A549 (cell line): ENCODE measurements around the gene KIF13A. TPM values are rescaled to one million over a fixed set of nuclear protein-coding genes. Genes with fewer than 3 reads are reported as not detected.

Experiments
- ATAC-seq, 2 experiments: fragments of 200-7000 bp in 1 of 2; fragments of >200 bp in 1 of 2; cut with Nextera tagmentation in 1 of 2; cut with Tn5 transposase in 1 of 2; 3 replicates each; pipeline versions ENCODE4 v1.8.0 to v1.9.1; 2018 to 2020; ENCODE audit warnings: mild to moderate bottlenecking in 1 of 2, moderate library complexity in 1 of 2
- CTCF ChIA-PET: fragments of 300-600 bp; sonication (Branson Sonifier 250); formaldehyde crosslinking; extraction: SDS; loops from one replicate; lab custom pipeline; 2021; ENCODE audit warnings: antibody characterized with exemption, inconsistent platforms; lab: Yijun Ruan, JAX
- POLR2A ChIA-PET: fragments of 350-600 bp; formaldehyde crosslinking; extraction: SDS; loops from one replicate; lab custom pipeline; 2021; ENCODE audit warnings: antibody characterized with exemption, inconsistent platforms; lab: Yijun Ruan, JAX
- DNase-seq, 2 experiments: peaks; one replicate each; pipeline versions ENCODE4 v3.0.0 to v3.0.0-alpha.2; 2011 to 2016; ENCODE audit warnings: low read depth in 1 of 2, low spot score in 1 of 2
- FAIRE-seq: peaks from 2 replicates; lab custom pipeline; 2011; peaks lifted over from hg19 to GRCh38; lab: Jason Lieb, UNC
- H3K27ac ChIP-seq, 2 experiments: fragments of >200 bp; sonication (Bioruptor Twin); formaldehyde crosslinking; 3 replicates each; pipeline ENCODE4 v1.5.1; 2016 to 2017
- H3K4me1 ChIP-seq: fragments of >200 bp; sonication (Bioruptor Twin); formaldehyde crosslinking; 3 replicates; pipeline ENCODE4 v1.6.1; 2016
- H3K4me2 ChIP-seq: fragments of >200 bp; sonication (Bioruptor Twin); formaldehyde crosslinking; 3 replicates; pipeline ENCODE4 v1.6.1; 2016
- H3K4me3 ChIP-seq: fragments of >200 bp; sonication (Bioruptor Twin); formaldehyde crosslinking; 3 replicates; pipeline ENCODE4 v1.5.1; 2016
- H3K9me3 ChIP-seq: fragments of >200 bp; sonication (Bioruptor Twin); formaldehyde crosslinking; 3 replicates; pipeline ENCODE4 v1.6.1; 2016
- BCL3 ChIP-seq: fragments of >200 bp; sonication (Bioruptor Twin); formaldehyde crosslinking; IDR thresholded peaks from 3 replicates; pipeline ENCODE4 v1.6.1; 2016
- CHD2 ChIP-seq: fragments of 150-350 bp; IDR thresholded peaks from 2 replicates; pipeline ENCODE4 v1.6.1; 2014; ENCODE audit warnings: low read length; ENCODE audit not compliant: partially characterized antibody
- CHD4 ChIP-seq: fragments of 200-600 bp; sonication (generic); IDR thresholded peaks from 2 replicates; pipeline ENCODE4 v1.6.1; 2016; ENCODE audit warnings: antibody characterized with exemption, mild to moderate bottlenecking, borderline replicate concordance
- EHF ChIP-seq: fragments of 250-450 bp; sonication (Bioruptor Pico); IDR thresholded peaks from 2 replicates; pipeline ENCODE4 v1.5.0; 2020; ENCODE audit warnings: mild to moderate bottlenecking
- EHMT2 ChIP-seq: fragments of 200-600 bp; sonication (generic); IDR thresholded peaks from 2 replicates; pipeline ENCODE4 v1.6.1; 2016; ENCODE audit warnings: antibody characterized with exemption, low read depth, mild to moderate bottlenecking, moderate library complexity
- ELK1 ChIP-seq: fragments of 150-350 bp; IDR thresholded peaks from 2 replicates; pipeline ENCODE4 v1.6.1; 2014; ENCODE audit warnings: low read depth, mild to moderate bottlenecking, low read length
- ESRRA ChIP-seq: fragments of 150-350 bp; IDR thresholded peaks from 2 replicates; pipeline ENCODE4 v1.6.1; 2014; ENCODE audit warnings: mild to moderate bottlenecking, low read length, borderline replicate concordance
- FOSB ChIP-seq: fragments of 250-450 bp; sonication (Bioruptor Pico); IDR thresholded peaks from 2 replicates; pipeline ENCODE4 v1.5.0; 2020; ENCODE audit warnings: mild to moderate bottlenecking, moderate library complexity
- HEYL ChIP-seq: fragments of 250-450 bp; sonication (Bioruptor Pico); IDR thresholded peaks from 2 replicates; pipeline ENCODE4 v1.8.0; 2021; ENCODE audit warnings: mild to moderate bottlenecking, moderate library complexity
- HOXB13 ChIP-seq: fragments of 250-450 bp; sonication (Bioruptor Pico); IDR thresholded peaks from 2 replicates; pipeline ENCODE4 v1.5.0; 2020; ENCODE audit warnings: low read depth, mild to moderate bottlenecking, moderate library complexity
- HOXB5 ChIP-seq: fragments of 250-450 bp; sonication (Bioruptor Pico); IDR thresholded peaks from 2 replicates; pipeline ENCODE4 v1.5.0; 2020; ENCODE audit warnings: mild to moderate bottlenecking, moderate library complexity
- MYC ChIP-seq: IDR thresholded peaks from 2 replicates; pipeline ENCODE4 v1.6.1; 2012; ENCODE audit warnings: mild to moderate bottlenecking, inconsistent platforms, low read length, improper control_type of control experiment, borderline replicate concordance
- NFE2L2 ChIP-seq: fragments of 150-350 bp; conservative IDR thresholded peaks from 2 replicates; pipeline ENCODE4 v1.6.1; 2014; ENCODE audit warnings: low read length
- NR3C1 ChIP-seq: fragments of >200 bp; sonication (Bioruptor Twin); formaldehyde crosslinking; IDR thresholded peaks from 3 replicates; pipeline ENCODE4 v1.6.1; 2017
- PBX3 ChIP-seq: IDR thresholded peaks from 2 replicates; pipeline ENCODE4 v1.6.1; 2012
- PHF8 ChIP-seq: fragments of 200-600 bp; sonication (generic); IDR thresholded peaks from 2 replicates; pipeline ENCODE4 v1.6.1; 2016; ENCODE audit warnings: low read depth, mild to moderate bottlenecking, antibody characterized with exemption, moderate library complexity, borderline replicate concordance
- RAD21 ChIP-seq, 2 experiments: fragments of >200 bp in 1 of 2; sonication (Bioruptor Twin) in 1 of 2; formaldehyde crosslinking in 1 of 2; IDR thresholded peaks in 1 of 2; conservative IDR thresholded peaks in 1 of 2; 2 replicates in 1 of 2; 3 replicates in 1 of 2; pipeline ENCODE4 v1.6.1; 2012 to 2018; ENCODE audit warnings: inconsistent platforms in 1 of 2
- RARB ChIP-seq: fragments of 250-450 bp; sonication (Bioruptor Pico); IDR thresholded peaks from 2 replicates; pipeline ENCODE4 v1.8.0; 2021; ENCODE audit warnings: mild to moderate bottlenecking, moderate library complexity
- SMC3 ChIP-seq: fragments of >200 bp; sonication (Bioruptor Twin); formaldehyde crosslinking; IDR thresholded peaks from 3 replicates; pipeline ENCODE4 v1.6.1; 2018; ENCODE audit warnings: inconsistent platforms
- SREBF2 ChIP-seq: fragments of 450-650 bp; IDR thresholded peaks from 2 replicates; pipeline ENCODE4 v1.6.1; 2014; ENCODE audit warnings: mild to moderate bottlenecking, moderate library complexity
- TFCP2L1 ChIP-seq: fragments of 250-450 bp; sonication (Bioruptor Pico); IDR thresholded peaks from 2 replicates; pipeline ENCODE4 v1.5.0; 2021; ENCODE audit warnings: mild to moderate bottlenecking
- TP53 ChIP-seq: fragments of 250-450 bp; sonication (Bioruptor Pico); IDR thresholded peaks from 2 replicates; pipeline ENCODE4 v1.5.0; 2021; ENCODE audit warnings: mild to moderate bottlenecking, moderate library complexity
- USF2 ChIP-seq: fragments of 450-650 bp; IDR thresholded peaks from 2 replicates; pipeline ENCODE4 v1.6.1; 2014; ENCODE audit warnings: antibody characterized with exemption
- ZNF302 ChIP-seq: fragments of 250-450 bp; sonication (Bioruptor Pico); IDR thresholded peaks from 2 replicates; pipeline ENCODE4 v1.9.0; 2021; ENCODE audit warnings: inconsistent platforms, mild to moderate bottlenecking, moderate library complexity
- ZSCAN20 ChIP-seq: fragments of 250-450 bp; sonication (Bioruptor Pico); IDR thresholded peaks from 2 replicates; pipeline ENCODE4 v1.8.0; 2022; ENCODE audit warnings: mild to moderate bottlenecking, moderate library complexity
- WGBS: methylation state at CpG from one replicate; pipeline ENCODE4 v1.1.6; 2017; ENCODE audit errors: missing lambda C conversion rate; 5-methylcytosine and 5-hydroxymethylcytosine counted together
- polyA plus RNA-seq, 4 experiments: library from polyadenylated mRNA; depleted of rRNA in 3 of 4; stranded (reverse); fragments of >200 nt; fragmentation: RNase III in 1 of 4; extraction: RNeasy Plus Mini Kit Qiagen cat#74134 plus additional on column Dnase treatment in 1 of 4; gene quantifications; 2 replicates in 3 of 4; 3 replicates in 1 of 4; pipeline ENCODE4 v1.2.3, GENCODE V29; 2011 to 2017
- TF ChIP-seq, protein P1 (sequence below): fragments of >200 bp; sonication (Bioruptor Twin); formaldehyde crosslinking; IDR thresholded peaks from 3 replicates; pipeline ENCODE4 v1.5.1; 2016
- TF ChIP-seq, protein P2 (sequence below): fragments of >200 bp; sonication (Bioruptor Twin); formaldehyde crosslinking; IDR thresholded peaks from 2 replicates; pipeline ENCODE4 v1.6.1; 2016

KIF13A gene
- polyA plus RNA-seq, 2 of the 4 experiments (the other 2 are of a cell fraction): 30.2 to 39.4 TPM

DNA sequence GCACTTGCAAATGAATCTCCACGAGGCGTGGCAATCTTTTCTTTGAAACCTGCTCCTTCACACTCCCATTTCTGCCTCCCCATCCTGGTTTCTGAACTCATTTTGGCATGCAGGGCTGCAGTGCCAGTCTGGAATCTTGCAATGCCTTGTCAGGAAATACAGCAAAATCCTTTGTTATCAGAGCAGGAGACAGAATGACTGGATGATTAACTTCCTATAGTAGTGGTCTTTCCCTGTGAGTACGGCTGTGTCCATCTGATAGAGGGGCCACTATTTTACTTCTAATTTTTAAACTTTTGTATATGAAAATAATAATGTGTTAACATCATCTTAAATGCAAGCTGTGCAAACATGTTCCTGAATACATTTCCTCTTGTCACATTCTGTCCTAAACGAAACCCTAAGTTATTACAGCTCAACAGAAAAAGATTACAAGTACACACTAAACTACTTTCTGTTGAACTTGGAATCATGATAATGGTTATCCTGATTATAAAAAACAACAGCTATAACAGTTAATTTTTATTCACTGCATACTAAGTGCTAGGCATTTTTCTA lies 140.2 kb downstream of the KIF13A start:
- CTCF ChIA-PET: interaction anchor here (1.1 to 1.2 kb wide), 2 partner anchors 30 to 31 kb away, joined by 3 read pairs; no protein-coding TSS in a partner anchor
- FAIRE-seq (no peak), ATAC-seq (no peak), DNase-seq (no peak)
- Histone ChIP-seq H3K9me3 (no peaks in the 10 kb centered on the region), H3K4me2 (no peak overlapping the region), H3K4me3 (no peak overlapping the region), H3K4me1 (peaks cover 24% of the 10 kb centered on the region), H3K27ac (no peak overlapping the region)
- POLR2A ChIA-PET: no interaction called here
- 93% methylated on average over 4 of the region's 4 CpGs for WGBS
- TF ChIP-seq SREBF2: no peak
- TF ChIP-seq ELK1: no peak
- no peak for TF ChIP-seq RARB (CRISPR knock-in tag)
- TF ChIP-seq TP53: no peak
- TF ChIP-seq FOSB (CRISPR knock-in tag): no peak
- TF ChIP-seq ZNF302 (CRISPR knock-in tag): no peak
- TF ChIP-seq, protein P1, sequence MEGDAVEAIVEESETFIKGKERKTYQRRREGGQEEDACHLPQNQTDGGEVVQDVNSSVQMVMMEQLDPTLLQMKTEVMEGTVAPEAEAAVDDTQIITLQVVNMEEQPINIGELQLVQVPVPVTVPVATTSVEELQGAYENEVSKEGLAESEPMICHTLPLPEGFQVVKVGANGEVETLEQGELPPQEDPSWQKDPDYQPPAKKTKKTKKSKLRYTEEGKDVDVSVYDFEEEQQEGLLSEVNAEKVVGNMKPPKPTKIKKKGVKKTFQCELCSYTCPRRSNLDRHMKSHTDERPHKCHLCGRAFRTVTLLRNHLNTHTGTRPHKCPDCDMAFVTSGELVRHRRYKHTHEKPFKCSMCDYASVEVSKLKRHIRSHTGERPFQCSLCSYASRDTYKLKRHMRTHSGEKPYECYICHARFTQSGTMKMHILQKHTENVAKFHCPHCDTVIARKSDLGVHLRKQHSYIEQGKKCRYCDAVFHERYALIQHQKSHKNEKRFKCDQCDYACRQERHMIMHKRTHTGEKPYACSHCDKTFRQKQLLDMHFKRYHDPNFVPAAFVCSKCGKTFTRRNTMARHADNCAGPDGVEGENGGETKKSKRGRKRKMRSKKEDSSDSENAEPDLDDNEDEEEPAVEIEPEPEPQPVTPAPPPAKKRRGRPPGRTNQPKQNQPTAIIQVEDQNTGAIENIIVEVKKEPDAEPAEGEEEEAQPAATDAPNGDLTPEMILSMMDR: no peak
- TF ChIP-seq TFCP2L1: no peak
- no peak for TF ChIP-seq NFE2L2
- no peak for TF ChIP-seq EHF (CRISPR knock-in tag)
- no peak for TF ChIP-seq EHMT2
- no peak for TF ChIP-seq ESRRA
- no peak for TF ChIP-seq RAD21 (conservative IDR thresholded peaks at IDR 0.05 in 1 of 2, IDR thresholded peaks at IDR 0.05 in 1 of 2)
- TF ChIP-seq USF2: no peak
- no peak for TF ChIP-seq NR3C1
- no peak for TF ChIP-seq SMC3
- no peak for TF ChIP-seq HOXB5 (CRISPR knock-in tag)
- no peak for TF ChIP-seq ZSCAN20
- no peak for TF ChIP-seq CHD4
- TF ChIP-seq, protein P2, sequence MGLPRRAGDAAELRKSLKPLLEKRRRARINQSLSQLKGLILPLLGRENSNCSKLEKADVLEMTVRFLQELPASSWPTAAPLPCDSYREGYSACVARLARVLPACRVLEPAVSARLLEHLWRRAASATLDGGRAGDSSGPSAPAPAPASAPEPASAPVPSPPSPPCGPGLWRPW: no peak

- Histone ChIP-seq H3K4me1 (peaks cover 19% of the 10 kb centered on the region; the same call in 2 of the 3 replicates), H3K9me3 (no peaks in the 10 kb centered on the region), H3K4me2 (no peak overlapping the region), H3K4me3 (no peak overlapping the region), H3K27ac (no peak overlapping the region)
- 91% methylated on average over 4 of the region's 4 CpGs for WGBS
- POLR2A ChIA-PET: no interaction called here
- CTCF ChIA-PET: interaction anchor here (1.2 kb wide), 1 partner anchor 30 kb away, joined by 3 read pairs; no protein-coding TSS in a partner anchor
- ATAC-seq (no peak), FAIRE-seq (no peak), DNase-seq (no peak)
- TF ChIP-seq EHF (CRISPR knock-in tag) (no peak), HEYL (CRISPR knock-in tag) (no peak), TFCP2L1 (no peak), CHD2 (no peak), PHF8 (no peak), HOXB5 (CRISPR knock-in tag) (no peak), PBX3 (no peak), BCL3 (no peak), MYC (no peak), HOXB13 (CRISPR knock-in tag) (no peak)
- TF ChIP-seq, protein P1: no peak
These were observed 140.7 kb downstream of the KIF13A start for GRCh38 chr6:17846762-17847161.
